Ishikawa (cell line): ENCODE data around the gene SDK1.

ENCODE experiments used
- CEBPB ChIP-seq: IDR thresholded peaks from 2 replicates; pipeline ENCODE4 v1.6.1; 2012
- CREB1 ChIP-seq: IDR thresholded peaks from 2 replicates; pipeline ENCODE4 v1.6.1; 2012; ENCODE audit warnings: low read depth
- EGR1 ChIP-seq: IDR thresholded peaks from 2 replicates; pipeline ENCODE4 v1.6.1; 2012
- EP300 ChIP-seq: IDR thresholded peaks from 2 replicates; pipeline ENCODE4 v1.6.1; 2012; ENCODE audit warnings: borderline replicate concordance
- FOXM1 ChIP-seq: IDR thresholded peaks from 2 replicates; pipeline ENCODE4 v1.6.1; 2012; ENCODE audit warnings: low read depth, borderline replicate concordance
- MAX ChIP-seq: IDR thresholded peaks from 2 replicates; pipeline ENCODE4 v1.6.1; 2012
- NFIC ChIP-seq: IDR thresholded peaks from 2 replicates; pipeline ENCODE4 v1.6.1; 2012
- RAD21 ChIP-seq: IDR thresholded peaks from 2 replicates; pipeline ENCODE4 v1.6.1; 2012; ENCODE audit warnings: low read depth
- REST ChIP-seq: IDR thresholded peaks from 2 replicates; pipeline ENCODE4 v1.6.1; 2012; ENCODE audit warnings: low read depth, mild to moderate bottlenecking
- TAF1 ChIP-seq: IDR thresholded peaks from 2 replicates; pipeline ENCODE4 v1.6.1; 2012; ENCODE audit warnings: low read depth, mild to moderate bottlenecking
- TCF12 ChIP-seq: IDR thresholded peaks from 2 replicates; pipeline ENCODE4 v1.6.1; 2012; ENCODE audit warnings: low read depth
- TEAD4 ChIP-seq: IDR thresholded peaks from 2 replicates; pipeline ENCODE4 v1.6.1; 2012
- USF1 ChIP-seq: IDR thresholded peaks from 2 replicates; pipeline ENCODE4 v1.6.1; 2012
- YY1 ChIP-seq: IDR thresholded peaks from 2 replicates; pipeline ENCODE4 v1.6.1; 2012; ENCODE audit warnings: low read depth
- ZBTB7A ChIP-seq: IDR thresholded peaks from 2 replicates; pipeline ENCODE4 v1.6.1; 2012; ENCODE audit warnings: low read depth

SDK1 gene

GRCh38 chr7:3260401-3260715 is 40.7 kb upstream of the SDK1 start:
- no peak for TF ChIP-seq CREB1
- TF ChIP-seq MAX, result no peak
- TF ChIP-seq NFIC, result no peak
- TF ChIP-seq YY1, result no peak
- TF ChIP-seq EGR1, result no peak
- TF ChIP-seq ZBTB7A, result no peak
- TF ChIP-seq RAD21, result no peak
- TF ChIP-seq TCF12, result no peak
- no peak for TF ChIP-seq USF1
- no peak for TF ChIP-seq FOXM1
- no peak for TF ChIP-seq EP300
- TF ChIP-seq TEAD4, result no peak
- no peak for TF ChIP-seq REST

GRCh38 chr7:3264693-3265339 is 36.2 kb upstream of the SDK1 start:
- no peak for TF ChIP-seq NFIC
- TF ChIP-seq TAF1, result no peak
- no peak for TF ChIP-seq ZBTB7A
- TF ChIP-seq EGR1, result no peak
- no peak for TF ChIP-seq EP300
- no peak for TF ChIP-seq RAD21
- no peak for TF ChIP-seq FOXM1
- no peak for TF ChIP-seq CEBPB
- TF ChIP-seq TCF12, result no peak

GRCh38 chr7:3265388-3265787 is 35.7 kb upstream of the SDK1 start:
- TF ChIP-seq TCF12 (no peak), CEBPB (no peak), EGR1 (no peak), NFIC (no peak), CREB1 (no peak), TEAD4 (no peak), TAF1 (no peak), RAD21 (no peak), REST (no peak), EP300 (no peak), MAX (no peak), YY1 (no peak), USF1 (no peak), FOXM1 (no peak), ZBTB7A (no peak)

GRCh38 chr7:3266240-3266639 is 34.8 kb upstream of the SDK1 start:
- no peak for TF ChIP-seq FOXM1
- TF ChIP-seq REST, result no peak
- no peak for TF ChIP-seq TAF1
- TF ChIP-seq CREB1, result no peak
- no peak for TF ChIP-seq CEBPB
- no peak for TF ChIP-seq EP300
- TF ChIP-seq EGR1, result no peak
- TF ChIP-seq MAX, result no peak
- no peak for TF ChIP-seq ZBTB7A
- no peak for TF ChIP-seq USF1
- no peak for TF ChIP-seq TEAD4
- no peak for TF ChIP-seq RAD21
- TF ChIP-seq TCF12, result no peak
- TF ChIP-seq YY1, result no peak
- no peak for TF ChIP-seq NFIC
